Adrenal gland (tissue), 12 donors: ENCODE data around the gene IL1RAP. TPM values are rescaled to one million over a fixed set of nuclear protein-coding genes. Genes with fewer than 3 reads are reported as not detected.
A peak's percentile ranks its signal among the peaks of the same experiment; 100 is the strongest.

Experiments
- DNase-seq, 7 donors: peaks; one replicate each; pipeline ENCODE4 v3.0.0-alpha.2; 2019 to 2020
- H3K27ac ChIP-seq, 5 donors: fragments of 200-600 bp; sonication (generic) in 4 of 5; 1 replicate in 3 of 5; 2 replicates in 2 of 5; pipeline versions ENCODE4 v1.5.1 to v1.8.0; 2016 to 2020; ENCODE audit warnings: mild to moderate bottlenecking in 1 of 5
- H3K27me3 ChIP-seq: fragments of 200-600 bp; 2 replicates; pipeline ENCODE4 v1.8.0; 2021
- H3K36me3 ChIP-seq, 2 donors: fragments of 200-600 bp; replicated peaks in 1 of 2; 1 replicate in 1 of 2; 2 replicates in 1 of 2; pipeline versions ENCODE4 v1.5.1 to v1.8.0; 2018 to 2022
- H3K4me1 ChIP-seq, 2 donors: fragments of 200-600 bp; replicated peaks in 1 of 2; 1 replicate in 1 of 2; 2 replicates in 1 of 2; pipeline versions ENCODE4 v1.5.1 to v1.8.0; 2018 to 2021
- H3K4me3 ChIP-seq, 4 donors: fragments of 200-600 bp; sonication (generic) in 3 of 4; one replicate each; pipeline ENCODE4 v1.5.1; 2016 to 2018
- H3K9me3 ChIP-seq, 3 donors: fragments of 200-600 bp; sonication (generic) in 1 of 3; replicated peaks in 1 of 3; 1 replicate in 2 of 3; 2 replicates in 1 of 3; pipeline versions ENCODE4 v1.5.1 to v1.8.0; 2016 to 2021
- CTCF ChIP-seq, 6 experiments: fragments of 450-650 bp in 4 of 6; fragments of 200-600 bp in 2 of 6; sonication (generic) in 1 of 6; IDR thresholded peaks; 1 replicate in 5 of 6; 2 replicates in 1 of 6; pipeline versions ENCODE4 v1.5.1 to v1.8.0; 2016 to 2021; ENCODE audit warnings: antibody characterized with exemption in 6 of 6, mild to moderate bottlenecking in 2 of 6, moderate library complexity in 1 of 6
- POLR2A ChIP-seq, 2 donors: fragments of 450-650 bp; IDR thresholded peaks; one replicate each; pipeline ENCODE4 v1.6.1; 2017; ENCODE audit warnings: antibody characterized with exemption in 2 of 2, mild to moderate bottlenecking in 2 of 2, moderate library complexity in 1 of 2
- WGBS, 4 donors: extraction: QIAGEN DNeasy Blood & Tissue Kit in 2 of 4; methylation state at CpG; one replicate each; pipeline versions ENCODE4 v1.1.5 to v1.1.7; 2013 to 2017; 5-methylcytosine and 5-hydroxymethylcytosine counted together
- intact Hi-C, 2 donors: fragments of 100-400 bp; cut with DNase I; formaldehyde crosslinking; loops; one replicate each; pipeline versions ENCODE4 v1.14.1 to v1.15.0; 2022 to 2023
- polyA plus RNA-seq, 3 donors: library from polyadenylated mRNA; stranded (reverse); fragments of 200-250 nt in 2 of 3; fragments of 350-450 nt in 1 of 3; fragmentation: Illumina TruSeq in 1 of 3; extraction: RNeasy Lipid Tissue Mini Kit (QIAGEN cat#74804) in 1 of 3; gene quantifications; one replicate each; pipeline ENCODE4 v1.2.3, GENCODE V29; 2013 to 2014
- total RNA-seq, 9 donors: library from RNA; depleted of rRNA in 4 of 9; stranded (reverse); fragments of >200 nt in 4 of 9; fragments of 120-200 nt in 1 of 9; fragmentation: NEBNext Ultra II Directional in 1 of 9; extraction: Animal tissue kit (Norgen Biotek cat#: 25700) in 1 of 9; gene quantifications; one replicate each; pipeline versions ENCODE4 v1.1.0 to v1.2.4, GENCODE V29; 2013 to 2023
- donor health status: healthy with polysubstance abuse.
- donor health status: Bipolar disorder and iron deficiency.
- donor health status: DM: yes; HTN: yes; CAD: no.
- donor health status: DM: no; HTN: no; CAD: no.
- donor health status: DM: no; HTN: no; CAD: no.
- donor health status: DM: yes; HTN: yes; CAD: no.

IL1RAP gene
- total and polyA plus RNA-seq, 12 donors = 0.97 to 17.1 (median 6.7) TPM

- TF ChIP-seq CTCF (IDR thresholded peaks at IDR 0.05) (no peak), POLR2A (IDR thresholded peaks at IDR 0.05) (no peak)
These were observed 50.3 kb downstream of the IL1RAP start for GRCh38 chr3:190564175-190564574.

GRCh38 chr3:190566043-190566933 lies 52.4 kb downstream of the IL1RAP start:
- Histone ChIP-seq H3K4me3 (no peak overlapping the region), H3K27ac (peak overlapping the region in 2 of 5 donors; percentile 55 to 59), H3K27me3 (no peaks in the 10 kb centered on the region), H3K9me3 (no peaks in the 10 kb centered on the region), H3K36me3 (no peaks in the 10 kb centered on the region), H3K4me1 (no peaks in the 10 kb centered on the region)
- TF ChIP-seq CTCF (IDR thresholded peaks at IDR 0.05) = no peak
- no peak for TF ChIP-seq POLR2A (IDR thresholded peaks at IDR 0.05)
- peak; percentile 61 to 95 (median 92) for DNase-seq
- intact Hi-C loops = no loop called here
- 35 to 44% (median 38%) methylated on average over 6 of the region's 6 CpGs for WGBS, 4 donors

More at GRCh38 chr3:190564175-190564574, 50.3 kb downstream of the IL1RAP start:
- Histone ChIP-seq H3K4me1 (no peaks in the 10 kb centered on the region), H3K9me3 (no peaks in the 10 kb centered on the region), H3K27me3 (no peaks in the 10 kb centered on the region), H3K4me3 (no peak overlapping the region), H3K36me3 (no peaks in the 10 kb centered on the region), H3K27ac (no peak overlapping the region)
- DNase-seq = no peak
- WGBS, 4 donors = 74 to 100% (median 96%) methylated on average over 2 of the region's 2 CpGs
- intact Hi-C loops = no loop called here

- 73 to 97% (median 84%) methylated on average over 2 of the region's 2 CpGs for WGBS, 4 donors
- intact Hi-C loops = no loop called here
- Histone ChIP-seq H3K9me3 (no peaks in the 10 kb centered on the region), H3K4me1 (no peaks in the 10 kb centered on the region), H3K36me3 (no peaks in the 10 kb centered on the region), H3K27me3 (no peaks in the 10 kb centered on the region), H3K27ac (no peak overlapping the region), H3K4me3 (no peak overlapping the region)
- no peak for TF ChIP-seq CTCF (IDR thresholded peaks at IDR 0.05)
- TF ChIP-seq POLR2A (IDR thresholded peaks at IDR 0.05) = no peak
- no peak for DNase-seq
These were observed 54.2 kb downstream of the IL1RAP start for GRCh38 chr3:190568036-190568435.

GRCh38 chr3:190574473-190574872 lies 60.6 kb downstream of the IL1RAP start:
- H3K27ac ChIP-seq = no peak overlapping the region
- no peak overlapping the region for H3K4me3 ChIP-seq
- TF ChIP-seq CTCF (IDR thresholded peaks at IDR 0.05) (no peak), POLR2A (IDR thresholded peaks at IDR 0.05) (no peak)
- 71 to 83% (median 77%) methylated on average over 2 of the region's 2 CpGs for WGBS, 4 donors
- DNase-seq = no peak
- H3K9me3 ChIP-seq = no peaks in the 10 kb centered on the region
- H3K4me1 ChIP-seq = no peaks in the 10 kb centered on the region
- H3K36me3 ChIP-seq = no peaks in the 10 kb centered on the region
- intact Hi-C loops = no loop called here
- H3K27me3 ChIP-seq = no peaks in the 10 kb centered on the region
